Measurements from ENCODE around the gene CHAT.

DNA sequence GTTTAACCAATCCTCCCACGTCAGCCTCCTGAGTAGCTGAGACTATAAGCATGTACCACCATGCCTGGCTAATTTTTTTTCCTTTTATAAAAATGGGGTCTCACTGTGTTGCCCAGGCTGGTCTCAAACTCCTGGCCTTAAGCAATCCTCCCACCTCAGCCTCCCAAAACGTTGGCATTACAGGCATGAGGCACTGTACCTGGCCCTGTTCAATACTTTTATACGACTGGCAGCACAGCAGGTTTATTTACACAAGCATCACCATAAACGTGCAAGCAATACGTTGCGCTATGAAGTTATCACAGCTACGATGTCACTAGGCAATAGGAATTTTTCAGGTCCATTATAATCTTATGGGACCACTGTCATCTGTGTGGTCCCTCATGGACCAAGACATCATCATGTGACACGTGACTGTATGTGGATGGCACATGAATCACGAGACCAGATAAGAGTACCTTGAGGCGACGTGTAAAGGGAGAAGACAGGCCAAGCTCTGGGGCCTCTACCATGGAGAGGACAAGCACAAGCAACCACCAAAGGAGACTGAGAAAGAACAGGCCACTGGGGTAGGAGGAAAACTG lies 38.3 kb upstream of the CHAT start:
- TF ChIP-seq, protein P1, sequence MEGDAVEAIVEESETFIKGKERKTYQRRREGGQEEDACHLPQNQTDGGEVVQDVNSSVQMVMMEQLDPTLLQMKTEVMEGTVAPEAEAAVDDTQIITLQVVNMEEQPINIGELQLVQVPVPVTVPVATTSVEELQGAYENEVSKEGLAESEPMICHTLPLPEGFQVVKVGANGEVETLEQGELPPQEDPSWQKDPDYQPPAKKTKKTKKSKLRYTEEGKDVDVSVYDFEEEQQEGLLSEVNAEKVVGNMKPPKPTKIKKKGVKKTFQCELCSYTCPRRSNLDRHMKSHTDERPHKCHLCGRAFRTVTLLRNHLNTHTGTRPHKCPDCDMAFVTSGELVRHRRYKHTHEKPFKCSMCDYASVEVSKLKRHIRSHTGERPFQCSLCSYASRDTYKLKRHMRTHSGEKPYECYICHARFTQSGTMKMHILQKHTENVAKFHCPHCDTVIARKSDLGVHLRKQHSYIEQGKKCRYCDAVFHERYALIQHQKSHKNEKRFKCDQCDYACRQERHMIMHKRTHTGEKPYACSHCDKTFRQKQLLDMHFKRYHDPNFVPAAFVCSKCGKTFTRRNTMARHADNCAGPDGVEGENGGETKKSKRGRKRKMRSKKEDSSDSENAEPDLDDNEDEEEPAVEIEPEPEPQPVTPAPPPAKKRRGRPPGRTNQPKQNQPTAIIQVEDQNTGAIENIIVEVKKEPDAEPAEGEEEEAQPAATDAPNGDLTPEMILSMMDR (IDR thresholded peaks at IDR 0.05): no peak
- no peak for TF ChIP-seq POLR2A (IDR thresholded peaks at IDR 0.05)

Measured in body of pancreas (tissue), 4 donors.